Measurements from ENCODE around the gene IL24. TPM values are rescaled to one million over a fixed set of nuclear protein-coding genes. Genes with fewer than 3 reads are reported as not detected.

Gene IL24
- total and polyA plus RNA-seq, 10 of the 15 experiments (the other 5 are each of a cell fraction or from before 2014, with no cell fraction given): 0.05 to 19.8 (median 0.35) TPM; not detected in 1

- TF ChIP-seq CEBPZ (IDR thresholded peaks at IDR 0.05; ENCODE audit: low read depth, low read length) (no peak), ZBED1 (IDR thresholded peaks at IDR 0.05; ENCODE audit: borderline replicate concordance) (no peak), NKRF (conservative IDR thresholded peaks at IDR 0.05) (no peak)
Observed at GRCh38 chr1:206947255-206947654, 50.0 kb downstream of the IL24 start (continued).

- Histone ChIP-seq H3K27ac (ENCODE audit: control insufficient read depth, insufficient read depth) (no peak overlapping the region), H2AFZ (ENCODE audit: control insufficient read depth, low read depth, low read length) (no peak overlapping the region; the same call in 1 of the 2 replicates), H3K4me3 (no peak overlapping the region), H3K9me3 (replicated peaks; ENCODE audit: control insufficient read depth, insufficient read depth, low read length) (peaks cover 4% of the 10 kb centered on the region; the same call in 2 of the 3 replicates), H3K4me2 (ENCODE audit: control insufficient read depth, insufficient read depth) (peak overlapping the region; percentile 41; the same call in 1 of the 2 replicates), H4K20me1 (ENCODE audit: control insufficient read depth, insufficient read depth) (no peaks in the 10 kb centered on the region), H3K79me2 (ENCODE audit: control insufficient read depth, insufficient read depth, low read length) (no peaks in the 10 kb centered on the region), H3K27me3 (replicated peaks in 1 of 2; ENCODE audit: control insufficient read depth in 2 of 2, insufficient read depth in 2 of 2, low read length in 1 of 2) (no peaks in the 10 kb centered on the region), H3K9ac (ENCODE audit: control insufficient read depth, insufficient read depth, low read length) (no peak overlapping the region), H3K4me1 (ENCODE audit: control insufficient read depth, insufficient read depth, low read length) (peaks cover 40% of the 10 kb centered on the region), H3K36me3 (ENCODE audit: control insufficient read depth in 2 of 2, insufficient read depth in 2 of 2, low read length in 1 of 2) (no peaks in the 10 kb centered on the region)
- no TSS peak for BruUV-seq (replicated peaks)
- CTCF ChIA-PET: interaction anchor here (0.9 to 9.4 kb wide), 4 partner anchors 14 to 32 kb away, joined by 3 to 61 read pairs (median 10); no protein-coding TSS in a partner anchor
- DNase-seq (ENCODE audit: low read depth, low spot score) (no peak), FAIRE-seq (no peak), ATAC-seq (no peak)
- 22% methylated on average over 4 of the region's 4 CpGs for WGBS (ENCODE audit: insufficient coverage, insufficient replicate concordance, low lambda C conversion rate, missing lambda C conversion rate)
- no peak for TF ChIP-seq IRF5 (IDR thresholded peaks at IDR 0.05; ENCODE audit: borderline replicate concordance)
- TF ChIP-seq MTA2 (IDR thresholded peaks at IDR 0.05; ENCODE audit: low read depth): no peak
- TF ChIP-seq TCF3 (IDR thresholded peaks at IDR 0.05; ENCODE audit: borderline replicate concordance, insufficient read depth, low read depth, low read length): no peak
- peak; percentile 15 for TF ChIP-seq MEF2B (IDR thresholded peaks at IDR 0.05; ENCODE audit: partially characterized antibody, poor library complexity, severe bottlenecking)
- peak; percentile 86 for TF ChIP-seq MEF2A (IDR thresholded peaks at IDR 0.05; ENCODE audit: insufficient read depth, low read depth, low read length)
- TF ChIP-seq RUNX3 (IDR thresholded peaks at IDR 0.05; ENCODE audit: low read length): peak; percentile 67
- TF ChIP-seq EED (IDR thresholded peaks at IDR 0.05; ENCODE audit: low read depth): 0 out of 2 replicates have a peak, but pooled peaks have one; percentile 13
- RAD21 ChIA-PET (ENCODE audit: unreplicated experiment): interaction anchor here (1.1 kb wide), 1 partner anchor 33 kb away, joined by 3 read pairs; no protein-coding TSS in a partner anchor
- POLR2A ChIA-PET: interaction anchor here (1.5 kb wide), 1 partner anchor 13 kb away, joined by 5 read pairs; no protein-coding TSS in a partner anchor
- SMC1A ChIA-PET (ENCODE audit: uncharacterized antibody, unreplicated experiment): interaction anchor here (0.8 to 2.6 kb wide), 8 partner anchors 8 to 33 kb away, joined by 3 to 12 read pairs (median 4); no protein-coding TSS in a partner anchor
- intact Hi-C loops (cut with micrococcal nuclease; ENCODE audit: unreplicated experiment) (no loop called here), in situ Hi-C loops (cut with MboI) (no loop called here)
Observed at GRCh38 chr1:206949208-206949607, 52.0 kb downstream of the IL24 start.
